ENCODE results near the gene PCSK6.

Gene PCSK6

GRCh38 chr15:101329309-101329863 lies 160.1 kb downstream of the PCSK6 start:
- TF ChIP-seq CTCF (IDR thresholded peaks at IDR 0.05; ENCODE audit: insufficient read depth, low read length, poor library complexity, severe bottlenecking), result no peak
- no peaks in the 10 kb centered on the region for H3K36me3 ChIP-seq (ENCODE audit: control insufficient read depth, insufficient read depth, low read length)
- H3K4me3 ChIP-seq (replicated peaks; ENCODE audit: low read depth, low read length), result no peak overlapping the region
- H3K27me3 ChIP-seq (replicated peaks; ENCODE audit: control insufficient read depth, insufficient read depth, low read length), result no peaks in the 10 kb centered on the region
- no peak for DNase-seq (ENCODE audit: extremely low read depth, insufficient read length)

GRCh38 chr15:101328001-101328400 lies 161.5 kb downstream of the PCSK6 start:
- Histone ChIP-seq H3K4me3 (replicated peaks; ENCODE audit: low read depth, low read length) (no peak overlapping the region), H3K36me3 (ENCODE audit: control insufficient read depth, insufficient read depth, low read length) (no peaks in the 10 kb centered on the region), H3K27me3 (replicated peaks; ENCODE audit: control insufficient read depth, insufficient read depth, low read length) (no peaks in the 10 kb centered on the region)
- no peak for DNase-seq (ENCODE audit: extremely low read depth, insufficient read length)
- no peak for TF ChIP-seq CTCF (IDR thresholded peaks at IDR 0.05; ENCODE audit: insufficient read depth, low read length, poor library complexity, severe bottlenecking)

- no peak for DNase-seq (ENCODE audit: extremely low read depth, insufficient read length)
- no peak for TF ChIP-seq CTCF (IDR thresholded peaks at IDR 0.05; ENCODE audit: insufficient read depth, low read length, poor library complexity, severe bottlenecking)
- Histone ChIP-seq H3K4me3 (replicated peaks; ENCODE audit: low read depth, low read length) (no peak overlapping the region), H3K36me3 (ENCODE audit: control insufficient read depth, insufficient read depth, low read length) (no peaks in the 10 kb centered on the region), H3K27me3 (replicated peaks; ENCODE audit: control insufficient read depth, insufficient read depth, low read length) (no peaks in the 10 kb centered on the region)
These were observed 162.3 kb downstream of the PCSK6 start for GRCh38 chr15:101327147-101327740.

GRCh38 chr15:101326462-101327146 lies 162.9 kb downstream of the PCSK6 start:
- Histone ChIP-seq H3K4me3 (replicated peaks; ENCODE audit: low read depth, low read length) (no peak overlapping the region), H3K27me3 (replicated peaks; ENCODE audit: control insufficient read depth, insufficient read depth, low read length) (no peaks in the 10 kb centered on the region), H3K36me3 (ENCODE audit: control insufficient read depth, insufficient read depth, low read length) (no peaks in the 10 kb centered on the region)
- TF ChIP-seq CTCF (IDR thresholded peaks at IDR 0.05; ENCODE audit: insufficient read depth, low read length, poor library complexity, severe bottlenecking), result no peak
- no peak for DNase-seq (ENCODE audit: extremely low read depth, insufficient read length)

GRCh38 chr15:101326026-101326315 lies 163.5 kb downstream of the PCSK6 start:
- H3K27me3 ChIP-seq (replicated peaks; ENCODE audit: control insufficient read depth, insufficient read depth, low read length), result no peaks in the 10 kb centered on the region; the same call in 1 of the 2 replicates
- TF ChIP-seq CTCF (IDR thresholded peaks at IDR 0.05; ENCODE audit: insufficient read depth, low read length, poor library complexity, severe bottlenecking), result no peak
- H3K36me3 ChIP-seq (ENCODE audit: control insufficient read depth, insufficient read depth, low read length), result no peaks in the 10 kb centered on the region
- DNase-seq (ENCODE audit: extremely low read depth, insufficient read length), result no peak
- no peak overlapping the region for H3K4me3 ChIP-seq (replicated peaks; ENCODE audit: low read depth, low read length)

Measured in GM06990 (cell line).